ENCODE data around the gene FIGNL2.
"Not testable (repeated sequence)": the region's sequence is repeated elsewhere in the genome, so short reads cannot be mapped to it uniquely, and the experiment has no call there.

Gene FIGNL2

DNA sequence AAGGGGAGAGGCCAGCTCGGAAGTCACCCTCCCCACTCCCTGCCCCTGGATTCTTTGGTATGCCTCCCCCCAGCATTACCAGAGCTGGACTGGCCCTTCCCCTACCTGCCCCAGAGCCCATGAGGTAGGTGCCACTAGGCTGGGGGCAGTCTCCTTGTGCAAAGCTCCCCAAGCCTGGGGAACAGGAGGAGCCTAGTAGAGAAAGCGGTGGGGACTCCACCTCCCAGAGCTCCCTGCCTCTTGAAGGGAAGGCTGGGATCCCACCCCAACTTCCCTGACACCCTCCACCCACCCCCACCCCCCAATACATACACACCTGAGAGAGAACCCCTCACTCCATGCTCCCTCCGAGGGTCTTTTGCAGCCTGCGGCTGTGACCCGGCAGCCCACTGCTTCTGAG, 30.4 kb downstream of the FIGNL2 start:
- no peak for DNase-seq (ENCODE audit: low read depth)

DNA sequence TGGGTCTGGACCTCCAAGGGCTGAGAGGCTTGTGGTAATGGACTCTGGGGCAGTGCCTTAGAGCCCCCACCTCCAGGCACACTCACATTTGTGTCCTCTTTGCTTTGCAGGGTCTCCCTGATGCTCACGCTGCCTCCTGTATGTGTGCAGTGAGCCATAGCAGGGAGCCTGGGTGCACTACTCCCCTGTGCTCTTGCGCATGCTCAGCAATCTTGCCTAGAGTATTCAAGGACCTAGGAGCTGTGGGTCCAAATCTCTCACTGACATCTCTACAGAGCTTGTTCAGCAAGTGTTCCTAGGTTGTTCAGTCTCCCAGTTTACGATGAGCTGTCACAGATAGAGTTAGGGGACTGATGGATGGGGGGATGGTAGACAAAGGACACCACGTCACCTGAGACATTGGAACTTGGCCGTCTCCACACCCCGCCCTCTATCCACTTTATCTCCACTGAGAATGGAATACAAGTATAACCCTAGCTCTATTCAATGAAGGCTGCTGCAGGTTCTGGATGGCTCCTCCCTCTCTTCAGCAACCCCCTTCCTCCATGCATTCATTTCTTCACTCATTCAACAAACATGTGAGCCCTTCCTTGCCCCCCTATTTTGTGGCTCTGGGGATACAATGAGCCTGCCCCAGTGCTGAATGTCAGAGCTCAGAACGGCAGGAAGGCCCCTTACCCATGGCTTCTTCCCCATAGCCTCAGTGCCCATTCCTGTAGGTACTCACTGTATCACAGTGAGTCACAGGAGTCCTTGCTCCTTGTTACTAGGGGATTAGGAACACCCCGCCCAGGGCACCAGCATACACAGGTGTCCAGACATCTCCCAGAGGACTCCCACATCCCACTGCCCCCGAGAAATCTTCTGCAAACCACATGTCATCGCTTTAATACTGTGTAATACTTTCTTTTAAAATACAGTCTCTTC, 31.2 kb downstream of the FIGNL2 start:
- no peak for DNase-seq (ENCODE audit: low read depth)

DNA sequence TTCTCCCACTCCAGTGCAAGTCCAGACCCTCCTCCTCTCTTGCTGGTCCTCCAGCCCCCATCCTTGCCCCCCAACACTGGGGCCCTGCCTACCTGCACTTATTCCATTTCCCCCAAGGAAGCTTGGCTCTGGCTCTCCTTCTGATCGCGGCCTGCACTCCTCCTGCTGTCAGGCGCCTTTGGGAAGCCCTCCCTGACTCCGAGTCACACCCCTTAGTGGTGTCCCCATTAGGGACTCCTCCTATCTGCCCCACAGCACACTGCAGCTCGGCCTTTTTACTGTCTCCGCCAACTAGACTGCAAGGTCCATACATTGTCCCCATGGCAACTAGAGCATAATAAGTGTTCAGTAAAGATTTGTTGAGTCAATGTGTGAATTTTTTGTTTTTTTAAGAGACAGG, 32.9 kb downstream of the FIGNL2 start:
- DNase-seq (ENCODE audit: low read depth): no peak

DNA sequence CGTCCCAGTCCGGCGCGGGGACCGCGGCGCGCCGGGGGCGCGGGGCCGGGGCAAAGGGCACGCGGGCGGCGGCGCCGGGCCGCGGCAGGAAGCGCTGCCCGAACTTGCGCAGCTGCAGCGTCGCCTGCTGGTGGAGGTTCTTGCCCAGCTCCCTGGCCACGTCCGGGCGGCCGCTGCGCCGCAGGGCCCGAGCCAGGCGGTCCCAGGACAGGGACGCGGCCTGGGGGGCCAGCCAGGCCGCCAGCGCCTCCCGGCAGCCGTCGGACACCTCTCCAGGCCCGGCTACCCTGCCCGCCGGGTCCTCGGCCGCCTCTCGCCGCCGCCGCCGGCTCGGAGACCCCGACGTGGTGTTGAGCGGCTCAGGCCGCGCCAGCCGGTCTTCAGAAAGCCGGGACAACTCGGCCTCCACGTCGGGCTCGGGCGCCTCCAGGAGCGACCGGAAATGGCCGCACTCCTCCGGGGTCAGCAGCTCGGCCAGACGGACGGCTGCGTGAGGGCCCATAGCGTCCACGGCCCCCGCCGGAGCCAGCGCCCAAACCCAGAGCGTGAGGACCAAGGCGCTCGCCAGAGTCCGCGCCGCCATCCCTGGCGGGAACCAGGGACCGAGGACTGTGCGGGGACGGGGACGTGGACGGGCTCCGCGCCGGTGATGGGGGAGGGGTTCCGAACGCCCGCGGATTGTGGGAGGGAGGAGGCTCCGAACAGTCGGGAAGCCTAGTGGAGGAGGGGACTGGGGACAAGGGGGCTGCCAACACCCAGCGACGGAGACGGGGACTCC, 34.0 kb downstream of the FIGNL2 start:
- DNase-seq (ENCODE audit: low read depth): no peak

DNA sequence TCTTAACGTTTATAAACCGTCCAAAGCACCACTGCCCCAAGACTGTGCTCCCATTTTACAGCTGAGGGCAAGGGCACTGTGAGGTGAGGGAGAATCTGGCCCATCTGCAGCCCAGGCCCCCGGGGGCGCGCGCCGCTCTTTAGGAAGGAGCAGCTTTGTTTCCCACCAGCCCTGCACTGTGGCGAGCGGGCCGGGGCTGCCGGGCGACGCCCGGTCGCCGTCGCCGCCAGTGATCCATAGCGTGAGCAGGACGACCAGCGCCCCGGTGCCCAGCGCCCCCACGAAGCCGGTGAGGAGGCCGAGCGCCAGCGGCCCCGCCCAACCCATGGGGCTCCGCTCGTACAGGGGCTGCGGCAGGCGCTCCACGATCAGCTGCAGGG, 34.6 kb downstream of the FIGNL2 start:
- DNase-seq (ENCODE audit: low read depth): no peak

DNA sequence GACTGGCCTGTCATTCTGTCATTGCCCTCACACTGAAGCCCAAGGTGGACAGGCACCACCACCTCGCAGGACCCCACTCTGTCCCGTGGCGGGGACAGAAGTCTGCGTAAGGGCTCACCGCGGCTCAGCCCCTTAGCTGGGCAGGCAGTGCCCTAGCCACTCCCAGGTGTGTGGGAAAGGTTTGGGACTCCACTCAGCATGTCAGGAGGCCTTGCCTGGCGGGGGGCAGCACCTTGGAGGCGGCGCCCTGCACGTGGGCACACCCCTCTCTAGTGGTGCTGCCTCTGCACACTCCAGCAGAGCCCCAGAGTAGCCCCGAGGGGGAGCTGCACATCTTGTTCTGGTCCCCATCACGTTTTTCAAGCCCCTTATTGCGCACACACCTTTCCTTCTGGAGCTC, 35.6 kb downstream of the FIGNL2 start:
- no peak for DNase-seq (ENCODE audit: low read depth)

DNA sequence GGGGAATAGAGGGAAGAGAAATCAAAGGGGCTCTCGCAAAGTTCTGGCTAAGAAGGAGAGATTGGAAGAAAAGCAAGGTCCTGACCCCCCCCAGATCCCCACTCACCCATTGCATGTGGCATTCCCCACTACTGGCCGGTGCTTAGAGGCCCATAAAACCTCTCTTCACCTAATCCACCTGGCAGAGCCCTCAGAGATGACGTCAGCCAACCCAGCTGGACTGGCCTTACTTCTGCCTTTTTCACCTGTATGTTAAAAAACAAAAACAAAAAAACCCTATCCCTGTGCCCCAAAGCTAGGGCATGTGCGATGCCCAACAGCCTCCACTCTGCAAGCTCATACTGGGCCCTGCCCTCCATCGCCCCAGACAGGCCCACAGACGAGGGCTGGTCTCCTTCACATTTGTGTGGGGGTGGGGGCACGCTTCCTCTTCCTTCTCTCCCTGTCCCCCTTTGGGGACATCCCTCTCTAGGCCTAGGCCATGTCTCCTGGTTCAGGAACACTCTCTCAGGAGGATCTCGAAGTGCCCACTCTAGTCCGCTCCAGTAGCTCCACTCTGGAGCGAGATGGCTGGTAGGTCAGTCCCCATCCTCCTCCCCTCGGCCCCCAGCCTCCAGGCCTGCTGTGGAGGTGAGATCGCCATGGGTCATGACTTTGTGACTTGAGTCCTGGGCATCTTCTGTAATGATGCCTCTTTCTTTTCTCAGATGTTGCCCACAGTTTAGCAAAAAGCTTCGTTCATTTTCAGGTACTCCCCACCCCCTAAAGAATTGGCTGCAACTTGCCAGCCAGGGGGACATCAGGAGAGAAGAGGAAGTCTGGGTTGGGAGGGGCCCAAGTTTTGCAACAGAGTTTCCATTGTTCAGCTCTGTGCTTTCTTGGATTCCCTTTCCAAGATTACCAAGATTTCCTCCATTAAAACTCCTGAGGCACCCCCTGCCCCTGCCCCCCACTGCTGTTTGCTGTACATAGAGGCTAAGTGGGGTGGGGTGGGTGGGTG, 37.0 kb downstream of the FIGNL2 start:
- no peak for DNase-seq (ENCODE audit: low read depth)

DNA sequence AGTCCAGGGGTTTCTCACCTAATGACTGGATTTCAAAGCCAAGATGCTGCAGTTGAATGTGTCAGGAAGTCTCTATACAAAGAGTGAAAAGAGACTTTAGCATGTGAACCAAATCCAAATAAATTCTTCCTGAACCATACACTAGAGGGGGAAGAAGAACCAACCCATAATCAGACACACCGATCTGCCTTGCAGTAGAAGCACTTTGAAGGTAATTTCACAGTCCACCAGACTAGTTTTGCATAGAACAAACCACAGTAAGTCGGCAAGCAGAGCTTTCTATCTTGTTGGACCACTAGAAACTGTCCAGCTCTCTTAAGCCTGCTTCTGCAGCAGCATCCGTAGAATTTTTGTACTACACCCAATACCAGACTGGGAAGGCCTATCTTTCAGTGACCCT, 39.3 kb downstream of the FIGNL2 start:
- DNase-seq (ENCODE audit: low read depth): no peak

DNA sequence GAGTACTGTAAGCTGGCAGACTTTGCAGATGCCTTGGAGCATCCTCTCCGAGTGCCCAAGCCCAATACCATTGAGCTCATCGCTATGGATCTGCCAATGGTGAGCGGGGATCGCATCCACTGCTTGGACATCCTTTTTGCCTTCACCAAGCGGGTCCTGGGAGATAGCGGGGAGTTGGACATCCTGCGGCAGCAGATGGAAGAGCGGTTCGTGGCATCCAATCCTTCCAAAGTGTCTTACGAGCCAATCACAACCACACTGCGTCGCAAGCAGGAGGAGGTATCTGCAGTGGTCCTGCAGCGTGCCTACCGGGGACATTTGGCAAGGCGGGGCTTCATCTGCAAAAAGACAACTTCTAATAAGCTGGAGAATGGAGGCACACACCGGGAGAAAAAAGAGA, 41.6 kb downstream of the FIGNL2 start:
- DNase-seq (ENCODE audit: low read depth): no peak

DNA sequence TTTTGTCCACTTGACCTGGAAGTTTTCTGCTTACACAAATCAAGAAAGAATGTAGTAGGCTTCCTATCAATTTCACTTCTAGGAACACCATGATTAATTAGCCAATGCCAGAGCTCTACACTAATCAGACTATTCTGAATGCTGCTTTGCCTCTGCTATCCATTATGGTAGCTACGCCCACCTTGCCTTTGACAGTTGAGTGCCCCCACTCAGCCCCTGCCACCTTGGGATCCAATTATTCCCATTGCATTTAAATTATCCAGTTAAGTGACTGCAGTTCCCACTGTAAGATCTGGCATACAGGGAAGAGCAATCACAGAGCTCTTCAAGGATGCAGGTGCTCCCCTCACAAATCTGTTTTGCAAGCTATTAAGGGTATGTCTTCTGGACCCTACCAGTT, 47.5 kb downstream of the FIGNL2 start:
- no peak for DNase-seq (ENCODE audit: low read depth)

DNA sequence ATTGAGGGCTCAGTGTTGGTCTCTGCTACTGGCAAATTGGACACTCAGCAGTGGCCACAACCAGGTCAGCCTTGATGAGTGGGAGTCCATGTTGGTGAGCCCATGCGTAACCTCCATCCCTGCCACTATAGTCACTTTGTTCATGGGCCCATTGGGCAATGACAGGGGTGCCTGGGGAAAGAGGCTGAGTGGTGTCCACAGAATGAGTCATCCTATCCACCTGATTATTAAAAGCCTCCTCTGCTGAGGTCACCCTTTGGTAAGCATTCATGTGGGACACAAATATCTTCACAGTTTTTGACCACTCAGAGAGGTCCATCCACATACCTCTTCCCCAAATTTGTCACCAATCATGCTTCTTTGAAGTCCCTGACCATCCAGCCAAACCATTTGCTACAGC, 50.0 kb downstream of the FIGNL2 start:
- DNase-seq (ENCODE audit: low read depth): no peak

DNA sequence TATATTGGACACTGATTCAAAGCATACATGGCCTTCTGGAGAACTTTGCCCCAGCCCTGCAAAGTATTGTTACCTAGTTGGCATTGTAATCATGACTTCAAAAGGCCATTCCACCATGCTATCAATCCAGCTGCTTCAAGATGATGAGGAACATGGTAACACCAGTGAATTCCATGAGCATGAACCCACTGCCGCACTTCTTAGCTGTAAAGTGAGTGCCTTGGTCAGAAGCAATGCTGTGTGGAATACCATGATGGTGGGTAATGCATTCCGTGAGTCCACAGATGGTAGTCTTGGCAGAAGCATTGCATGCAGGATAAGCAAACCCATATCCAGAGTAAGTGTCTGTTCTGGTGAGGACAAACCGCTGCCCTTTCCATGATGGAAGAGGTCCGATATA, 50.5 kb downstream of the FIGNL2 start:
- not testable (repeated sequence) for DNase-seq (ENCODE audit: low read depth)

DNA sequence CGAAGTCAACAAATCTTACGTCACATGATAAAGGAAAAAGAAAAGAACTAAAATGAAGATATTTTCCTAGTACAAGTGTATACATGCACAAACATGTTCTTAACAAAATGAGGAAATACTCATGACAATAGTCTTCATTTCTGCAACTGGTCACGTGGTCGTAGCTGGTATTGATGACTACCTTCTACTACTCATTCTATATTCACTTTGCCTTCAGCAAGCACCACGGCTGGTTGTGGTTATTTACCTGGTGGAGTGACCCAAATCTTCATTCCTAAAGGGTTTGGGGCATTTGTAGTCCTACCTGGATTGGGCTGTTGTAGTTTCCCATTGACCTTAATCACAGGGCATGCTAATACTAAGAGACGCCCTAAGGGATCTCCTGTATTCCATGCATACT, 51.2 kb downstream of the FIGNL2 start:
- no peak for DNase-seq (ENCODE audit: low read depth)

DNA sequence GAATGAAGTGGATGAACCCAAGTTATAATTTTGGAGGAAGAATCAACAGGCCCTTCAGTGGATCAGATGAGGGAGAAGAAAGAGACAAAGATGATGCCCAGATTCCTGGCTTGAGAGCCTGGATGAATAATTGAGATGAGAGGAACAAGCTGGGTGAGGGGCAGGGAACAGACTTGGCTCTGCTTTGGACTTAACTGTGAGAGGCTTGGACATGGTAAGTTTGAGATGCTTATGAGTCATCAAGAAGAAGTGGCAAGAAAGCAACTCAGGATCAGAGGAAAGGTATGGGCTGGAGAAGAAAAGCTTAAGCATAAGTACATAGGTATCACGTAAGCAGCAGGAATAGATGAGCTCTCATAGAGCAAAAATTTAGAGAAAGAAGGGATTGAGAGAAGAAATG, 55.3 kb downstream of the FIGNL2 start:
- DNase-seq (ENCODE audit: low read depth): no peak

DNA sequence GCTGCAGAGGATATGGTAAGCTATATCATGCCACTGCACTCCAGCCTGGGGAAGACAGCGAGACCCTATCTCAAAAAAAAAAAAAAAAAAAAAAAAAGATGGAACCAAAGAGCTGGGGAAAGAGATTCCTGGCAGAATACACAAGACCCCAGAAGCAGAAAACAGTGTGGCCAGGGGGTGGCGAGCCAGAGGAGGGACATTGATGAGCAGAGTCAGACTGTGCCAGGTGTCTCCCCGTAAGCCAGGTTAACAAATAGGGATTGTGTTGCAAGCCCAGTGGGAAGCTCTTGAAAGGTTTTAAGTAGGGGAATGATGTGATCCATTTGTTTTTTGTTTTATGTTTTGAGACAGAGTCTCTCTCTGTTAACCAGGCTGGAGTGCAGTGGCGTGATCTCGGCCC, 56.1 kb downstream of the FIGNL2 start:
- DNase-seq (ENCODE audit: low read depth): no peak

DNA sequence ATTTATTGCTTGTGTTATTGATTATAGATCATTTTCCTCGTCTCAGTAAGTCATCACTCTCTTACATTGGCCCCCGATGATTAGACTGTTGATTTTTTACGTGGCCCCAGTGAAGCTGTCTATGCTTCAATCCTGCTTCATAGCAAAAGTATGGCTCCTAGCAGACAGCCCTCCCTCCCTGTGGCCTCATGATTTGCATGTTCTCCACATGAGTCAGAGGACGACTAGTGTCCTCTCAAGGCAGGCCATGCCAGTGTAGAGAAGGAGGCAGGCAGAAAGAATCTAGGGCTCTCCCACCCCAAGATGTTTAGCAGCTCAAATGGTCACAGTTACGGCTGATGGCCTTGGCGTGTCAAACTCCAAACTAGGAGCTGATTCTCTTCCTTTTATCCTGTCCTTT, 59.6 kb downstream of the FIGNL2 start:
- peak; percentile 47 for DNase-seq (ENCODE audit: low read depth)

DNA sequence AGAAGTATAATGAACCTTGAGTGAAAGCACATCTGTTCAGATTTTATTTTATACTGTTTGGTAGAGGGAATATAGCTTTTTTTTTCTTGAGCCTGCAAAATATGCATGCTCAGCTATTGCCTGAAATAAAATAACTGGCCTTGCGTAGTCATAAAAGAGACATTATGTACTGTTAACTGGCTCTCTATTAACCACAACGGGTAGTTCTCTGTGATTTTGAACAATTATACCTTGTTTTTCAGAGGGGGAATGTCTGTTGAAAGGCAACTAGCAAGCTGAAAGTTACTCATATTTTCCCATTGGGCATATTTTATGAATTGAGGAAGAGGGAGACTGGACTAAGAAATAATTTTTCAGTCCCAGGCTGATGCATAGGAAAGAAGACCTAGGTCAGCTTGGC, 62.6 kb downstream of the FIGNL2 start:
- DNase-seq (ENCODE audit: low read depth): no peak

DNA sequence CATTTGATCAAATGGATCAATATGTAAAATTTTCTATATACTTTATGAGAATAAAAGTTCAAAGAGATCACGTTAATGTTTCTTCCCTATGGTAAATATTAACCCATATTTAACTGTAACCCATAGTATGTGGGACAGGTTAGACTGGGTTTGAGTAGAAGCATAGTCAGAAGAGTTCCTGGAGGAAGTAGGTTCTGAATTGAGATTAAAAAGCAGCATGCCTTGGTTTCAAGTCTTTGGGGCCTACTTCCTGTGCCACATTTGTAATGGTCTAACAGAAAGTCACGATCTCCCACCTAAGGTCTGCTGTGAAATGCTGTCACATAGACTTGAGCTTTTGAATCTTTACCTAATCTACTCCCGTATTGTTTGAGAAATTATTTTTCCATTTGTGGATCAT, 63.8 kb downstream of the FIGNL2 start:
- DNase-seq (ENCODE audit: low read depth): no peak

DNA sequence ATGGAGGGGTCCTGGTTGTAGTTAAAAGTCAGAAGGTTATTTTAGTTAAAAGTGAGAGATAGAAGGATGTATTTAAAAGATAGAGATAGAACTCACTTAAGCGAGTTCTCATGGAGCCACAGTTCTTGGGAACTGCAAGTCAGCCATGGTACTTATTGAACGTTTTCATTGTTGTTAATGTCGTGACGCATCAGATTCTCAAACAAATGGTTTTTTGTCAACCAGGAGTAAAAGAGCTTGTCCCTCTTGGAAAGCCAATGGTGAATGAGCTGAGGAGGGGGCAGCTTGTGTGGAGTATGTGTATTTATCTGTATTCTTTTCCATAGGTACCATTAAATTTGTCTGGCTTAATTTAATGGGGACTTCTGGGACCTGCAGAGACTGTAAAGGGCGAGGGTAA, 68.6 kb downstream of the FIGNL2 start:
- DNase-seq (ENCODE audit: low read depth): no peak

DNA sequence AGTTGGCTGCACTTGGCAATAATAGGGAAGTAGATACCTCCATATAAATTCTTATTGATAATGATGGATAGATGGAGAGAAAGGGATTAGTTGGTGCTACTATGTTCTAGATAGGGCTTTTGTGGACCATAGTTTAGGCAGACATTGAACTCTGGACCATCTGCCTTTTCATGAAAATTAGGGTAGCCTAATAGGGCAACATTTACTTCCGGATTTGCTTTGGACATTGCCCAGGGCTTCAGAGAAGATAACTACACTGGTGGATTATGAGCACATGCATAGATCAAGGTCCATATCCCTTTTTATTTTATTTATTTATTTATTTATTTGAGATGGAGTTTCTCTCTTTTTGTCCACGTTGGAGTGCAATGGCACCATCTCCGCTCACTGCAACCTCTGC, 70.5 kb downstream of the FIGNL2 start:
- DNase-seq (ENCODE audit: low read depth): no peak

DNA sequence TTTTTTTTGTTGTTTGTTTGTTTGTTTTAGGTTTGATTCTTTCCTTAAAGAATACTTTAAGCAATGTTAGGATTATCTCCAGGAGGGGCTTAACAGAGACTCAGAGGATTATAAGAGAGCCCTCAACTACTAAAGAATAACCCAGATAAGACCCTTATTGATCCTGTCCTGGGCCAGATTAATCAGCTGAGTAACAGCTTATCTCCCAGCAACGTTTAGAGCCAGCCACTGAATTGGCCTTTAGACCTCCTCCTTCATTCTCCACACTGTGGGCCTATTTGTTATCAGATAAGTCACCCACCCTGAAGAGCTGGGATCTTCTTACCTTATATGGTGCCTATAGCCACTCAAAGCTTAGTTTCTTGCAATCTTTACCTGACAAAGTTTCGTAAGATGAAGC, 71.1 kb downstream of the FIGNL2 start:
- DNase-seq (ENCODE audit: low read depth): no peak

DNA sequence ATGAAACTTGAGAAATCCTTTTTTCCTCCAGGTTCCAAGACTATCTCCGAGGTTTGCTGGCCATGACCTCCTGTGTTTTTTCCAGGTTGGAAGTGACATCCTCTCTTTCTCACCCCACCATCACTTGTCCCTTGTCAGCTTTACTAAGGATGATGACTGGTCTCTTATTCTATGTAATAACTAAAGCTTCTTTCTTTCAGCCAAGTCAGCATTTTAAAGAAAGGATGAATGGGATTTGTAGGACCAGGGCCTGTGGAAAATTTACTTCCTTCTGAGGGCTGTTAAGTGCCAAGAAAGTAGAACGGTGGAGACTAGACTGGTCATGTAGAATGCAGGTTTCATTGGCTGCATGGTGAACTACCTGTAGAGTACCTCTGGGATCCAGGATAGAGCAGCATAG, 73.6 kb downstream of the FIGNL2 start:
- DNase-seq (ENCODE audit: low read depth): no peak
